DND-41 (cell line): ENCODE results near the gene HRAS.

Source experiments
- ATAC-seq: fragments of 200-7000 bp; cut with Tn5 transposase; 3 replicates; pipeline ENCODE4 v1.9.1; 2021; ENCODE audit warnings: low read depth; ENCODE audit not compliant: insufficient read depth
- DNase-seq: peaks from one replicate; pipeline ENCODE4 v3.0.0-alpha.2; 2020
- H2AFZ ChIP-seq: 2 replicates; pipeline ENCODE4 v1.6.0; 2012; ENCODE audit warnings: low read depth, low read length
- H3K27ac ChIP-seq: 2 replicates; pipeline ENCODE4 v1.5.1; 2012; ENCODE audit warnings: low read length, inconsistent platforms
- H3K27me3 ChIP-seq: fragments of 200-600 bp; sonication (generic); 2 replicates; pipeline ENCODE4 v1.6.0; 2012; ENCODE audit warnings: low read length, mild to moderate bottlenecking, inconsistent platforms; ENCODE audit not compliant: insufficient read depth, poor library complexity
- H3K36me3 ChIP-seq: 2 replicates; pipeline ENCODE4 v1.5.1; 2012; ENCODE audit warnings: low read length, inconsistent platforms; ENCODE audit not compliant: insufficient read depth
- H3K4me1 ChIP-seq: 2 replicates; pipeline ENCODE4 v1.5.1; 2012; ENCODE audit warnings: mild to moderate bottlenecking, low read length; ENCODE audit not compliant: insufficient read depth
- H3K4me2 ChIP-seq: 2 replicates; pipeline ENCODE4 v1.6.0; 2012; ENCODE audit warnings: mild to moderate bottlenecking, moderate library complexity, low read length, inconsistent platforms; ENCODE audit not compliant: insufficient read depth
- H3K4me3 ChIP-seq, 2 experiments: fragments of 200-600 bp in 1 of 2; shearing (Covaris generic) in 1 of 2; 2 replicates each; pipeline ENCODE4 v1.5.1; 2012 to 2016; ENCODE audit warnings: inconsistent platforms in 2 of 2, low read length in 2 of 2, mild to moderate bottlenecking in 2 of 2, low read depth in 1 of 2, moderate library complexity in 1 of 2
- H3K79me2 ChIP-seq: 2 replicates; pipeline ENCODE4 v1.6.0; 2012; ENCODE audit warnings: low read length, inconsistent platforms; ENCODE audit not compliant: insufficient read depth
- H3K9ac ChIP-seq: 2 replicates; pipeline ENCODE4 v1.6.0; 2012; ENCODE audit warnings: low read depth, mild to moderate bottlenecking, inconsistent platforms, low read length, moderate library complexity
- H3K9me3 ChIP-seq: 2 replicates; pipeline ENCODE4 v1.5.1; 2012; ENCODE audit warnings: low read length, moderate library complexity, mild to moderate bottlenecking, inconsistent platforms; ENCODE audit not compliant: insufficient read depth, severe bottlenecking
- H4K20me1 ChIP-seq: 2 replicates; pipeline ENCODE4 v1.6.0; 2012; ENCODE audit warnings: low read length; ENCODE audit not compliant: insufficient read depth
- CTCF ChIP-seq: IDR thresholded peaks from 2 replicates; pipeline ENCODE4 v1.5.1; 2012; ENCODE audit warnings: borderline replicate concordance, low read length, moderate library complexity, mild to moderate bottlenecking; ENCODE audit not compliant: poor library complexity, severe bottlenecking; ENCODE audit errors: extremely low read depth
- EZH2 ChIP-seq: IDR thresholded peaks from 3 replicates; pipeline ENCODE4 v1.6.1; 2012; ENCODE audit warnings: borderline replicate concordance, low read depth, mild to moderate bottlenecking, moderate library complexity, low read length, inconsistent platforms; ENCODE audit not compliant: severe bottlenecking

HRAS gene

GRCh38 chr11:540583-541432 lies 5.4 kb upstream of the HRAS start:
- no peak overlapping the region for H3K9ac ChIP-seq
- no peak for ATAC-seq
- no peaks in the 10 kb centered on the region for H3K9me3 ChIP-seq

GRCh38 chr11:539971-540481 lies 4.7 kb upstream of the HRAS start:
- no peaks in the 10 kb centered on the region; the same call in 1 of the 2 replicates for H3K79me2 ChIP-seq
- no peak overlapping the region for H3K4me2 ChIP-seq
- no peak for TF ChIP-seq EZH2
- no peak for TF ChIP-seq CTCF
- H3K4me1 ChIP-seq = peaks cover 22% of the 10 kb centered on the region
- H4K20me1 ChIP-seq = no peaks in the 10 kb centered on the region
- ATAC-seq (no peak), DNase-seq (no peak)
- H3K27me3 ChIP-seq = no peaks in the 10 kb centered on the region
- H3K9ac ChIP-seq = no peak overlapping the region
- H3K4me3 ChIP-seq = no peak overlapping the region
- no peak overlapping the region for H2AFZ ChIP-seq
- no peak overlapping the region for H3K27ac ChIP-seq
- no peaks in the 10 kb centered on the region for H3K36me3 ChIP-seq
- no peaks in the 10 kb centered on the region for H3K9me3 ChIP-seq

More at GRCh38 chr11:540583-541432, 5.4 kb upstream of the HRAS start:
- no peaks in the 10 kb centered on the region for H4K20me1 ChIP-seq
- H3K79me2 ChIP-seq = no peaks in the 10 kb centered on the region
- no peak overlapping the region for H3K4me2 ChIP-seq
- H3K4me3 ChIP-seq = no peak overlapping the region
- H2AFZ ChIP-seq = no peak overlapping the region
- H3K36me3 ChIP-seq = no peaks in the 10 kb centered on the region
- TF ChIP-seq CTCF = no peak
- TF ChIP-seq EZH2 = no peak
- DNase-seq = no peak
- H3K27me3 ChIP-seq = no peaks in the 10 kb centered on the region
- H3K27ac ChIP-seq = no peak overlapping the region
- peaks cover 20% of the 10 kb centered on the region for H3K4me1 ChIP-seq

- Histone ChIP-seq H3K4me1 (peaks cover 35% of the 10 kb centered on the region), H3K9ac (no peak overlapping the region), H3K27ac (no peak overlapping the region), H3K79me2 (peaks cover 15% of the 10 kb centered on the region), H3K27me3 (no peaks in the 10 kb centered on the region), H3K9me3 (no peaks in the 10 kb centered on the region), H3K36me3 (peaks cover 9% of the 10 kb centered on the region), H3K4me2 (no peak overlapping the region), H4K20me1 (peaks cover 14% of the 10 kb centered on the region), H3K4me3 (no peak overlapping the region), H2AFZ (no peak overlapping the region)
- DNase-seq (no peak), ATAC-seq (no peak)
- no peak for TF ChIP-seq CTCF
- TF ChIP-seq EZH2 = no peak
Observed at GRCh38 chr11:538431-539051, 3.2 kb upstream of the HRAS start.
